ENCODE data around the gene VPS13D.

GRCh38 chr1:12407050-12407961 is 177.5 kb downstream of the VPS13D start:
- TF ChIP-seq CTCF (IDR thresholded peaks at IDR 0.05; ENCODE audit: low read depth, low read length, missing input control) (peak; percentile 45), TAF1 (conservative IDR thresholded peaks at IDR 0.05) (no peak), SP1 (IDR thresholded peaks at IDR 0.05) (no peak), HNF4A (conservative IDR thresholded peaks at IDR 0.05) (peak in 1 of 2 donors; percentile 15), ATF3 (IDR thresholded peaks at IDR 0.05) (no peak), EGR1 (IDR thresholded peaks at IDR 0.05; ENCODE audit: low read depth in 2 of 2) (no peak), YY1 (IDR thresholded peaks at IDR 0.05) (no peak), FOXA1 (IDR thresholded peaks at IDR 0.05) (no peak), GABPA (IDR thresholded peaks at IDR 0.05 in 1 of 2, conservative IDR thresholded peaks at IDR 0.05 in 1 of 2) (no peak), RAD21 (IDR thresholded peaks at IDR 0.05) (peak; percentile 82 to 84)
- TF ChIP-seq, protein P1, sequence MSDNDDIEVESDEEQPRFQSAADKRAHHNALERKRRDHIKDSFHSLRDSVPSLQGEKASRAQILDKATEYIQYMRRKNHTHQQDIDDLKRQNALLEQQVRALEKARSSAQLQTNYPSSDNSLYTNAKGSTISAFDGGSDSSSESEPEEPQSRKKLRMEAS (IDR thresholded peaks at IDR 0.05) = peak; percentile 10
- TF ChIP-seq, protein P2, sequence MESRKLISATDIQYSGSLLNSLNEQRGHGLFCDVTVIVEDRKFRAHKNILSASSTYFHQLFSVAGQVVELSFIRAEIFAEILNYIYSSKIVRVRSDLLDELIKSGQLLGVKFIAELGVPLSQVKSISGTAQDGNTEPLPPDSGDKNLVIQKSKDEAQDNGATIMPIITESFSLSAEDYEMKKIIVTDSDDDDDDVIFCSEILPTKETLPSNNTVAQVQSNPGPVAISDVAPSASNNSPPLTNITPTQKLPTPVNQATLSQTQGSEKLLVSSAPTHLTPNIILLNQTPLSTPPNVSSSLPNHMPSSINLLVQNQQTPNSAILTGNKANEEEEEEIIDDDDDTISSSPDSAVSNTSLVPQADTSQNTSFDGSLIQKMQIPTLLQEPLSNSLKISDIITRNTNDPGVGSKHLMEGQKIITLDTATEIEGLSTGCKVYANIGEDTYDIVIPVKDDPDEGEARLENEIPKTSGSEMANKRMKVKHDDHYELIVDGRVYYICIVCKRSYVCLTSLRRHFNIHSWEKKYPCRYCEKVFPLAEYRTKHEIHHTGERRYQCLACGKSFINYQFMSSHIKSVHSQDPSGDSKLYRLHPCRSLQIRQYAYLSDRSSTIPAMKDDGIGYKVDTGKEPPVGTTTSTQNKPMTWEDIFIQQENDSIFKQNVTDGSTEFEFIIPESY (IDR thresholded peaks at IDR 0.05) = no peak

Data from liver (tissue), 3 donors.